Measurements from ENCODE around the gene GABBR2. TPM values are rescaled to one million over a fixed set of nuclear protein-coding genes. Genes with fewer than 3 reads are reported as not detected.

Gene GABBR2
- total and polyA plus RNA-seq, 2 donors (not counting 1 experiment from before 2014, with no cell fraction given): 0.03 TPM; not detected in 1

DNA sequence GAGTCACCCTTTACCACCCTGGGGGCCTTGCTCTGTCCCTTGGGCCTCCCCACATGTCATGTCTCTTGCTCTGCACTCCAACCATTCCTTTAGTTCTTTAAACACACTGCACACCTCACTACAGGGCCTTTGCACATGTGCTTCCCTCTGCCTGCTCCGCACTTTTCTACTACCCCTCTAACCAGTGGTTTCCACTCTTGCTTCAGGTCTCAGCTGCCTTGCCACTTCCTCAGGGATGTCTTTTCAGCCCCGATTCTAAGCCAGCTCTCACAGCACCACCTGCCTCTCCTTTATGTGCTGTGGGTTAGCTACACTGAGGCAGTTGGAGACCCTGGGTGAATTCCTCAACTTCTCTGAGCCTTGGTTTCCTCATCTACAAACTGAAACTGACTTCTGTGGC lies 34.6 kb upstream of the GABBR2 start:
- no peaks in the 10 kb centered on the region for H4K20me1 ChIP-seq (ENCODE audit: control insufficient read depth, insufficient read depth, low read length, poor library complexity, severe bottlenecking)
- no peaks in the 10 kb centered on the region for H3K4me1 Mint-ChIP-seq
- H3K27me3 Mint-ChIP-seq: no peaks in the 10 kb centered on the region
- H3K9me3 ChIP-seq (ENCODE audit: control extremely low read depth in 1 of 3, control insufficient read depth in 2 of 3, insufficient read depth in 1 of 3, low read length in 2 of 3): peaks cover 0 to 9% (median 0%) of the 10 kb centered on the region in 3 donors
- H3K36me3 ChIP-seq (replicated peaks in 1 of 2; ENCODE audit: control extremely low read depth in 1 of 2, control insufficient read depth in 1 of 2, extremely low read depth in 1 of 2, insufficient read depth in 2 of 2, low read length in 1 of 2): peaks cover 0 to 7% of the 10 kb centered on the region in 2 experiments
- H3K9ac ChIP-seq (ENCODE audit: low read length): no peak overlapping the region
- TF ChIP-seq, protein P1, sequence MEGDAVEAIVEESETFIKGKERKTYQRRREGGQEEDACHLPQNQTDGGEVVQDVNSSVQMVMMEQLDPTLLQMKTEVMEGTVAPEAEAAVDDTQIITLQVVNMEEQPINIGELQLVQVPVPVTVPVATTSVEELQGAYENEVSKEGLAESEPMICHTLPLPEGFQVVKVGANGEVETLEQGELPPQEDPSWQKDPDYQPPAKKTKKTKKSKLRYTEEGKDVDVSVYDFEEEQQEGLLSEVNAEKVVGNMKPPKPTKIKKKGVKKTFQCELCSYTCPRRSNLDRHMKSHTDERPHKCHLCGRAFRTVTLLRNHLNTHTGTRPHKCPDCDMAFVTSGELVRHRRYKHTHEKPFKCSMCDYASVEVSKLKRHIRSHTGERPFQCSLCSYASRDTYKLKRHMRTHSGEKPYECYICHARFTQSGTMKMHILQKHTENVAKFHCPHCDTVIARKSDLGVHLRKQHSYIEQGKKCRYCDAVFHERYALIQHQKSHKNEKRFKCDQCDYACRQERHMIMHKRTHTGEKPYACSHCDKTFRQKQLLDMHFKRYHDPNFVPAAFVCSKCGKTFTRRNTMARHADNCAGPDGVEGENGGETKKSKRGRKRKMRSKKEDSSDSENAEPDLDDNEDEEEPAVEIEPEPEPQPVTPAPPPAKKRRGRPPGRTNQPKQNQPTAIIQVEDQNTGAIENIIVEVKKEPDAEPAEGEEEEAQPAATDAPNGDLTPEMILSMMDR (IDR thresholded peaks at IDR 0.05): no peak
- no peak for TF ChIP-seq EZH2 (IDR thresholded peaks at IDR 0.05; ENCODE audit: borderline replicate concordance, insufficient read depth, low read depth, low read length, poor library complexity, severe bottlenecking)
- no peak overlapping the region for H3K4me3 ChIP-seq (ENCODE audit: control extremely low read depth in 1 of 5, extremely low read depth in 1 of 5, insufficient read depth in 1 of 5, low read depth in 2 of 5, low read length in 4 of 5)
- POLR2A ChIA-PET: no interaction called here
- no peak overlapping the region for H3K4me2 ChIP-seq (replicated peaks; ENCODE audit: low read depth, low read length, poor library complexity, severe bottlenecking)
- H3K4me1 ChIP-seq (ENCODE audit: control insufficient read depth in 2 of 2, insufficient read depth in 2 of 2, low read length in 2 of 2): no peaks in the 10 kb centered on the region
- no peak overlapping the region for H3K27ac ChIP-seq (ENCODE audit: low read length in 2 of 2)
- H3K79me2 ChIP-seq (ENCODE audit: control insufficient read depth, insufficient read depth, low read length): no peaks in the 10 kb centered on the region
- 100% methylated on average over 2 of the region's 2 CpGs for WGBS (ENCODE audit: insufficient coverage)
- DNase-seq: no peak
- H3K4me3 Mint-ChIP-seq: no peak overlapping the region
- CTCF ChIA-PET: no interaction called here
- peaks cover 6% of the 10 kb centered on the region for H3K9me3 Mint-ChIP-seq (ENCODE audit: insufficient read depth)
- ATAC-seq (ENCODE audit: low read depth): no peak
- no peaks in the 10 kb centered on the region for H3K27me3 ChIP-seq (replicated peaks in 1 of 4; ENCODE audit: control extremely low read depth in 1 of 4, control insufficient read depth in 3 of 4, insufficient read depth in 4 of 4, low read length in 3 of 4)
- intact Hi-C loops (cut with micrococcal nuclease): no loop called here
- H3K27ac Mint-ChIP-seq: no peak overlapping the region
- no peak overlapping the region for H2AFZ ChIP-seq (ENCODE audit: insufficient read depth, low read depth, low read length, poor library complexity, severe bottlenecking)

DNA sequence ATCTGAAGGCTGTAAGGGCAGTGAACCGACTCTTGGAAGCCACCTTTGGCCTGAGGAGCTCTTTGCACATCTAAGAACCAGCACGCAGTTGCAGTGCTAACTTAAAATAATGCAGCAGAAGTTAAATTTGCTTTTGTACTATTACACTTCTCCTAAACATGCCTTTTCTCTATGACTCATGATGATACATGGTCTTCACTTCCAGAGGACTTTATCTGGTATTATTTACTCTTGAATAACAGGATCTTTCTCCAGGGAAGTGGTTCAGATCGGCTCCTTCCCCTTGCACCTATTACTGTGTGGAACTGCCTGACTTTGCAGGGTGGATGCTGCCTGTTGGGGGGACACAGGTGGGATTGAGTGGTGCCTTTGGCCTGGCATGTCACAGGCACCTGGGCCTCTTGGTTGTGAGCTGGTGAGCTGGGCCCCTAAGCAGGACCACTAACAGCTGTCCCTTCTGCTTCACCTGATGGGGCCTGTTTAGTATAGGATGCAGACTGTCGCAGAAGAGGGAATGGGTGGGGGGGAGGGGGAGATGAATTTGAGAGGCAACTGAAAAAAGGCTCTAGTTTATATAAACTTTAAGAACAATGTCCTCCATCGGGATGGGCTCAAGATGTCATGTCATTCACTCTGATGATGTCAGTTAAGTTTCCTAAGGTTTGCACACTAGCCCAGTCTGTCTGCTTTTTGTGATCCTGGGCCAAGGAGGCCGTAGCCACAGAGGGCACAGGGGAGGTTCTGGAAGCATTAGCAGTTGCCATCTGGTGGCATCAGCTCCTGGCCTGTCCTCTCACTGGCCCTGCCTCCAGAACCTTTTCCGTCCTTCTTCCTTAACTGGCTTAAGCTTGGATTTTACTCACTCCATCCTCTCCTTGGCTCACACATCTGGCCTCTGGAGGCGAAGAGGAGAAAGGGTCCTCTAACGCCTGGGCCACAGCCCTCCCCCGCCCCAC lies 33.9 kb upstream of the GABBR2 start:
- ChIA-PET POLR2A (no interaction called here), CTCF (no interaction called here)
- Mint-ChIP-seq H3K9me3 (ENCODE audit: insufficient read depth) (peaks cover 6% of the 10 kb centered on the region), H3K4me3 (no peak overlapping the region), H3K27ac (no peak overlapping the region), H3K27me3 (no peaks in the 10 kb centered on the region), H3K4me1 (no peaks in the 10 kb centered on the region)
- Histone ChIP-seq H3K4me3 (ENCODE audit: control extremely low read depth in 1 of 5, extremely low read depth in 1 of 5, insufficient read depth in 1 of 5, low read depth in 2 of 5, low read length in 4 of 5) (no peak overlapping the region), H3K27ac (ENCODE audit: low read length in 2 of 2) (no peak overlapping the region), H4K20me1 (ENCODE audit: control insufficient read depth, insufficient read depth, low read length, poor library complexity, severe bottlenecking) (no peaks in the 10 kb centered on the region), H3K36me3 (replicated peaks in 1 of 2; ENCODE audit: control extremely low read depth in 1 of 2, control insufficient read depth in 1 of 2, extremely low read depth in 1 of 2, insufficient read depth in 2 of 2, low read length in 1 of 2) (peaks cover 0 to 6% of the 10 kb centered on the region in 2 experiments), H3K4me1 (ENCODE audit: control insufficient read depth in 2 of 2, insufficient read depth in 2 of 2, low read length in 2 of 2) (no peaks in the 10 kb centered on the region), H3K9ac (ENCODE audit: low read length) (no peak overlapping the region), H3K79me2 (ENCODE audit: control insufficient read depth, insufficient read depth, low read length) (no peaks in the 10 kb centered on the region), H3K4me2 (replicated peaks; ENCODE audit: low read depth, low read length, poor library complexity, severe bottlenecking) (no peak overlapping the region), H3K27me3 (replicated peaks in 1 of 4; ENCODE audit: control extremely low read depth in 1 of 4, control insufficient read depth in 3 of 4, insufficient read depth in 4 of 4, low read length in 3 of 4) (no peaks in the 10 kb centered on the region), H2AFZ (ENCODE audit: insufficient read depth, low read depth, low read length, poor library complexity, severe bottlenecking) (no peak overlapping the region), H3K9me3 (ENCODE audit: control extremely low read depth in 1 of 3, control insufficient read depth in 2 of 3, insufficient read depth in 1 of 3, low read length in 2 of 3) (peaks cover 0 to 9% (median 0%) of the 10 kb centered on the region in 3 donors)
- DNase-seq (no peak), ATAC-seq (ENCODE audit: low read depth) (no peak)
- intact Hi-C loops (cut with micrococcal nuclease): no loop called here
- TF ChIP-seq, protein P1 (IDR thresholded peaks at IDR 0.05): no peak
- no peak for TF ChIP-seq EZH2 (IDR thresholded peaks at IDR 0.05; ENCODE audit: borderline replicate concordance, insufficient read depth, low read depth, low read length, poor library complexity, severe bottlenecking)
- WGBS (ENCODE audit: insufficient coverage): 96% methylated on average over 5 of the region's 10 CpGs

Measured in B cell (primary cell).